Choroid plexus epithelial cell (primary cell): ENCODE measurements around the gene GPR37.

Experiments
- DNase-seq: peaks from one replicate; pipeline ENCODE4 v3.0.0-alpha.2; 2010; ENCODE audit warnings: low read depth
- H3K4me3 ChIP-seq: 2 replicates; pipeline ENCODE4 v1.5.1; 2011; ENCODE audit warnings: low read depth, mild to moderate bottlenecking, control low read depth, low read length, moderate library complexity
- TF ChIP-seq, protein P1 (sequence below): conservative IDR thresholded peaks from 2 replicates; pipeline ENCODE4 v1.5.1; 2011; ENCODE audit warnings: low read depth, mild to moderate bottlenecking, control low read depth, inconsistent platforms, low read length, moderate library complexity

Gene GPR37

DNA sequence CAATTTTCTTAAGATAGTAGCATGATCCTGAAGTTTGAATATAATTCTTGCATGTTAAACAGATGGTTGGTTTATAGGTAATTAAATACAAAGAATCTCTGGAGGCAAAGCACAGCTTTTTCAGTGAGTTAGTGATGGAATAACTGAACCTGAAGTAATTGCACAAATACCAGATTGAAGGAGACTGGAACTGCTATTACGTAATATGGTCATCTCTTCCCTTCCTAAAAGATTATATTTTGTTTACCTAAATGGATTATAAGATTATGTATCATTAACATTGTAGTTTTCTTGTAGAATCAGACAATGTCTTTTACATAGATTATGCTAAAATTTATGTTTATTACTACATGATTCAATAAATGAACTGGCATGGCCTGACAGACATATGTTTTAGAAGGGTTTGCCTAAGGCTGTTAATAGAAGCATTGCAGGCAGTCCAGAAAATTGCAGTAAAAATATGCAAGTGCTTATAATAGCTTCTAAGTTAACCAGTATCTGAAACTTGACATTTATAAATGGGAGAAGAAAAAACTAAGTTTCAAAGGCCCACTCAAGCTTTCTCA lies 35.8 kb upstream of the GPR37 start:
- DNase-seq: no peak
- TF ChIP-seq, protein P1, sequence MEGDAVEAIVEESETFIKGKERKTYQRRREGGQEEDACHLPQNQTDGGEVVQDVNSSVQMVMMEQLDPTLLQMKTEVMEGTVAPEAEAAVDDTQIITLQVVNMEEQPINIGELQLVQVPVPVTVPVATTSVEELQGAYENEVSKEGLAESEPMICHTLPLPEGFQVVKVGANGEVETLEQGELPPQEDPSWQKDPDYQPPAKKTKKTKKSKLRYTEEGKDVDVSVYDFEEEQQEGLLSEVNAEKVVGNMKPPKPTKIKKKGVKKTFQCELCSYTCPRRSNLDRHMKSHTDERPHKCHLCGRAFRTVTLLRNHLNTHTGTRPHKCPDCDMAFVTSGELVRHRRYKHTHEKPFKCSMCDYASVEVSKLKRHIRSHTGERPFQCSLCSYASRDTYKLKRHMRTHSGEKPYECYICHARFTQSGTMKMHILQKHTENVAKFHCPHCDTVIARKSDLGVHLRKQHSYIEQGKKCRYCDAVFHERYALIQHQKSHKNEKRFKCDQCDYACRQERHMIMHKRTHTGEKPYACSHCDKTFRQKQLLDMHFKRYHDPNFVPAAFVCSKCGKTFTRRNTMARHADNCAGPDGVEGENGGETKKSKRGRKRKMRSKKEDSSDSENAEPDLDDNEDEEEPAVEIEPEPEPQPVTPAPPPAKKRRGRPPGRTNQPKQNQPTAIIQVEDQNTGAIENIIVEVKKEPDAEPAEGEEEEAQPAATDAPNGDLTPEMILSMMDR: no peak
- no peak overlapping the region for H3K4me3 ChIP-seq

DNA sequence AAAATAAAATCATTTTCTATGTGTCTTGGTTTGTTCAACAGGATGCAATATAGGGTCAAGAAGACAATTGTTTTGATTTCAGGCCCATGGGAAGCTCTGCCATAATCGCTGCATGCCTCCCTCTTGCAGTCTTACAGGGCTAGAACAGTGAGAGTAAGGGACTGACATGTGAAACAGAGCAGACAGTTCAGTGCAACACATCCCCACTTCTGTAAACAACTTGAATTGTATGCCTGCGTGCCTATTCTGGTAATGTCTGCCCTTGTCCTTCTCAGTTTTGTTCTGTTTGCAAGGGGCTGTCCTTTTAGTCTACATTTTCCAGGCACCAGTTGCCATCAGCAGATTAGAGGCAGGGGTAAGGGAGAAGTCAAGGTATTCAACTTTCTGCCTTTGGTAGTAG lies 34.8 kb upstream of the GPR37 start:
- TF ChIP-seq, protein P1: no peak
- DNase-seq: no peak
- H3K4me3 ChIP-seq: no peak overlapping the region

DNA sequence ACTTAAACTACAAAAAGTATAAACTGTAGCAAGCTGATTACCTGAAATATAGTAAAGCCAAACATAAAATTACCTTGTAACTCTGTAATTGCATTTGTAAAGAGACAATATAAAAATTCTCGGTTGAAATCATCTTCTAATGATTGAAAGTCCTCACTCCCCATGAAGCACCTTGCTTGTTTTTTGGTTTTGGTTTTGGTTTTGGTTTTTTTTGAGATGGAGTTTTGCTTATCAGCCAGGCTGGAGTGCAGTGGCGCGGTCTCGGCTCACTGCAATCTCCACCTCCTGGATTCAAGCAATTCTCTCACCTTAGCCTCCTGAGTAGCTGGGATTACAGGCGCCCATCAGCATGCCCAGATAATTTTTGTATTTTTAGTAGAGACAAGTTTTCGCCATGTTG lies 33.9 kb upstream of the GPR37 start:
- TF ChIP-seq, protein P1: no peak
- no peak for DNase-seq
- no peak overlapping the region for H3K4me3 ChIP-seq

DNA sequence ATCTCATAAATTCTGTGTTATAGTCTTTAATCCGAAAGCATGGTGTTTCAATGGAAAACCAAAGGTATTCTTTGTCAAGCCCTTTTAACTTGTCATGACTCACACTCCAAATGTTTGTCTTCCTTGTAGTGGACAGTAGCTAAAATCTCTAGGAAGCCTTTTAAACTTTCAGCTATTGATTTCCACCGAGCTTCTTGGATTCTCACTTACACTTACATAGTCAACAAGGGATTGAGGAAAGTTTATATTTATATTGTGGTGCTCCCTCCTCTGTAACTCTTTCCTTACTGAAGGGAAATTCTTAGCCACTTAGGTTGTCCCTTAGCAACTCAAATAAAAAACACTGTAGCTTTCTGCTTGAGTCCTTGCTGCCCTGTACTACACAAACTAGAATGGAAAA lies 31.2 kb upstream of the GPR37 start:
- no peak for DNase-seq
- TF ChIP-seq, protein P1: no peak

DNA sequence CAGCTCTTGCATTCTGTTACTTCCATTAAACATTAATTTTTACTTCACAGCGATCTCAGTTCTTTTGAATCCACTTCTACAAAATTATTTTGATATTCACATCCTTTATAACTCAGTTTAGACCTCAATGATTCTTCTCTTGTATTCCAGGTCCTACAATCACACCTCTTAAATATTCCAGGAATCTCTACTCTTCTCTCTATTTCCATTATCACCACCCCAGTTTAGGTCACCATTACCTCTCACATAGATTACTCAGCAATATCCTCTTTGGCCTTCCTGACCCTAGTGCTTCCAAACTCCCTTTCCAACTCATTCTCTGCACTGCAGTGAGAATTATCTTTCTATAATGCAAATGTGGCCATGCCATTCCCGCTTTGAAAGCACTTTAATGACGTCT lies 27.1 kb upstream of the GPR37 start:
- DNase-seq: no peak
- H3K4me3 ChIP-seq: no peak overlapping the region
- TF ChIP-seq, protein P1: no peak

More for the DNA sequence above, 31.2 kb upstream of the GPR37 start:
- H3K4me3 ChIP-seq: no peak overlapping the region

DNA sequence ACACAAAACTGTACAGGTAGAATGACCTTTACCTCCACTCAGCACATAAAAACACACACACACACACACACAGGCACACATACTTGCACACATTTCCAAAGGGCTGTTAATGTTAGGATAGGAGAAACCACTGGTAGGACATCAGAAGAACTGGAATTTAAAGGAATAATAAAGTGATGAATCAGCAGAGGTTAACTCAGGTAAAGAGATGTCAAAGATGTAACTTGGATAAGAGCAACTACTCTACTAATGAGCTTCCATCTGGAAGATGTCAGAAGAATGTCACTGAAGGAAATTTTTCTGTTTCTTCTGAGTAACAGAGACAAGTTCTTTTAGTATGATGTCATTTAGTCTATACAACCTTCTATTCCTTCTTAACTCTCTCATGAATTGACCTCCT lies 26.4 kb upstream of the GPR37 start:
- H3K4me3 ChIP-seq: no peak overlapping the region
- TF ChIP-seq, protein P1: no peak
- no peak for DNase-seq

DNA sequence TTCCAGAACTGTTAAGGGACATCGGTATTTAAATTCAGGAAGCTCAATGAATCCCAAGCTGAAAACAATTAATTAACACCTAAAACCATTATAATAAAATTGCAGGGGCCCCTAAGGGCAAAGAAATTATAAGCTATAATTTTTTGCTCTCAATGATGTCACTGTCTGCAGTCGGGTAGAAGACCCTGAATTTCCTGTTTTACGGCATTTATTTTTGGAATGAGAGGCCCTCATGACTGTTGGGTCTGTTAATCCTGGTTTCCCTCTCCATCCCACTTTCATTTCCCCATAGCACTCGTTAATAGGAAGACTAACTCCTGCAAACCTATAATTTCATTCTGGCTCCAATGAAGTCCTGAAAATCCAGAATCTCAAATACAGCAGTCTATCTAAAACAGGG lies 25.8 kb upstream of the GPR37 start:
- TF ChIP-seq, protein P1: no peak
- H3K4me3 ChIP-seq: no peak overlapping the region
- no peak for DNase-seq
